GM19239 (cell line): ENCODE results near the gene UBE4B.
A peak's percentile ranks its signal among the peaks of the same experiment; 100 is the strongest.
"Not testable (repeated sequence)": the region's sequence is repeated elsewhere in the genome, so short reads cannot be mapped to it uniquely, and the experiment has no call there.

Experiments used
- DNase-seq: peaks from one replicate; pipeline ENCODE4 v3.0.0; 2011; ENCODE audit warnings: low spot score; ENCODE audit not compliant: insufficient read length
- FAIRE-seq: peaks from 2 replicates; lab custom pipeline; 2011; peaks lifted over from hg19 to GRCh38; lab: Jason Lieb, UNC

The UBE4B gene

GRCh38 chr1:10032590-10033358, at the start of gene UBE4B:
TSS of gene UBE4B (plus strand) at chr1:10032958. CDS start at chr1:10033671, 713 bp downstream.
- peak; percentile 91 for FAIRE-seq

GRCh38 chr1:9984253-9984652, 48.5 kb upstream of the UBE4B start:
- FAIRE-seq (no peak), DNase-seq (no peak)

More at GRCh38 chr1:10032590-10033358, at the start of gene UBE4B:
- peak; percentile 98 for DNase-seq

GRCh38 chr1:9985001-9985400, 47.8 kb upstream of the UBE4B start:
- DNase-seq (no peak), FAIRE-seq (no peak)

GRCh38 chr1:9989773-9990172, 43.0 kb upstream of the UBE4B start:
- DNase-seq, result no peak

GRCh38 chr1:9990944-9991343, 41.8 kb upstream of the UBE4B start:
- FAIRE-seq, result no peak
- DNase-seq, result no peak

More at GRCh38 chr1:9989773-9990172, 43.0 kb upstream of the UBE4B start:
- no peak for FAIRE-seq

GRCh38 chr1:9992910-9993309, 39.8 kb upstream of the UBE4B start:
- DNase-seq, result no peak
- no peak for FAIRE-seq

- DNase-seq (no peak), FAIRE-seq (no peak)
Observed at GRCh38 chr1:9993561-9994075, 39.1 kb upstream of the UBE4B start.

- peak; percentile 37 for DNase-seq
- no peak for FAIRE-seq
Observed at GRCh38 chr1:9996624-9997582, 35.9 kb upstream of the UBE4B start, which contains the start of gene RBP7. TSS of gene RBP7 (plus strand) at chr1:9997228. CDS start at chr1:9997259, 31 bp downstream.

GRCh38 chr1:10001016-10001665, 31.6 kb upstream of the UBE4B start:
- DNase-seq (no peak), FAIRE-seq (no peak)

- not testable (repeated sequence) for FAIRE-seq, DNase-seq
Observed at GRCh38 chr1:10005248-10005647, 27.5 kb upstream of the UBE4B start.

- DNase-seq, result no peak
- FAIRE-seq, result no peak
Observed at GRCh38 chr1:10007169-10007568, 25.6 kb upstream of the UBE4B start.

GRCh38 chr1:10014016-10014415, 18.7 kb upstream of the UBE4B start:
- DNase-seq (no peak), FAIRE-seq (no peak)

- no peak for FAIRE-seq
- DNase-seq, result no peak
Observed at GRCh38 chr1:10019561-10019960, 13.2 kb upstream of the UBE4B start.

- DNase-seq (no peak), FAIRE-seq (no peak)
Observed at GRCh38 chr1:10020086-10020485, 12.7 kb upstream of the UBE4B start.

- FAIRE-seq, DNase-seq: not testable (repeated sequence)
Observed at GRCh38 chr1:10020678-10021077, 12.1 kb upstream of the UBE4B start.

GRCh38 chr1:10021992-10022391, 10.8 kb upstream of the UBE4B start:
- not testable (repeated sequence) for DNase-seq, FAIRE-seq

GRCh38 chr1:10022656-10023055, 10.1 kb upstream of the UBE4B start:
- no peak for FAIRE-seq

GRCh38 chr1:10025354-10025753, 7.4 kb upstream of the UBE4B start:
- FAIRE-seq (no peak), DNase-seq (no peak)

More at GRCh38 chr1:10022656-10023055, 10.1 kb upstream of the UBE4B start:
- no peak for DNase-seq

- DNase-seq, result no peak
- FAIRE-seq, result no peak
Observed at GRCh38 chr1:10027027-10027426, 5.7 kb upstream of the UBE4B start.

GRCh38 chr1:10028956-10029500, 3.7 kb upstream of the UBE4B start:
- not testable (repeated sequence) for DNase-seq, FAIRE-seq
